Keratinocyte (primary cell): Measurements from ENCODE around the gene ACBD6. TPM values are rescaled to one million over a fixed set of nuclear protein-coding genes. Genes with fewer than 3 reads are reported as not detected.

Source experiments
- DNase-seq: peaks from one replicate; pipeline ENCODE4 v3.0.0-alpha.2; 2011; ENCODE audit warnings: low read depth, missing footprints, low spot score
- FAIRE-seq: peaks from 2 replicates; lab custom pipeline; 2011; peaks lifted over from hg19 to GRCh38; lab: Jason Lieb, UNC
- H2AFZ ChIP-seq: 2 replicates; pipeline ENCODE4 v1.6.0; 2012; ENCODE audit warnings: low read length, control low read depth, inconsistent platforms; ENCODE audit not compliant: control insufficient read depth
- H3K27ac ChIP-seq: 2 replicates; pipeline ENCODE4 v1.5.1; 2011; ENCODE audit warnings: low read length; ENCODE audit not compliant: control insufficient read depth, insufficient read depth
- H3K27me3 ChIP-seq: 3 replicates; pipeline ENCODE4 v1.6.0; 2011; ENCODE audit warnings: low read length; ENCODE audit not compliant: control insufficient read depth, insufficient read depth; ENCODE audit errors: extremely low read depth
- H3K36me3 ChIP-seq, 2 experiments: 2 replicates in 1 of 2; 3 replicates in 1 of 2; pipeline ENCODE4 v1.5.1; 2011; ENCODE audit warnings: low read length in 2 of 2, mild to moderate bottlenecking in 1 of 2; ENCODE audit not compliant: control insufficient read depth in 2 of 2, insufficient read depth in 2 of 2; ENCODE audit errors: extremely low read depth in 1 of 2
- H3K4me1 ChIP-seq: 3 replicates; pipeline ENCODE4 v1.5.1; 2011; ENCODE audit warnings: low read length; ENCODE audit not compliant: control insufficient read depth, insufficient read depth; ENCODE audit errors: extremely low read depth
- H3K4me2 ChIP-seq: 3 replicates; pipeline ENCODE4 v1.6.0; 2011; ENCODE audit warnings: low read depth, low read length; ENCODE audit not compliant: control insufficient read depth, insufficient read depth; ENCODE audit errors: extremely low read depth
- H3K4me3 ChIP-seq, 3 experiments: fragments of 200-600 bp in 1 of 3; sonication (generic) in 1 of 3; 2 replicates in 2 of 3; 3 replicates in 1 of 3; pipeline ENCODE4 v1.5.1; 2011 to 2016; ENCODE audit warnings: low read length in 3 of 3, mild to moderate bottlenecking in 3 of 3, control low read depth in 2 of 3, inconsistent platforms in 1 of 3, low read depth in 1 of 3, mixed read lengths in 1 of 3, mixed run types in 1 of 3, moderate library complexity in 1 of 3; ENCODE audit not compliant: control insufficient read depth in 2 of 3, insufficient read depth in 2 of 3; ENCODE audit errors: extremely low read depth in 1 of 3
- H3K79me2 ChIP-seq: 2 replicates; pipeline ENCODE4 v1.6.0; 2012; ENCODE audit warnings: low read length; ENCODE audit not compliant: control insufficient read depth, insufficient read depth
- H3K9ac ChIP-seq: 3 replicates; pipeline ENCODE4 v1.6.0; 2011; ENCODE audit warnings: low read length; ENCODE audit not compliant: control insufficient read depth, insufficient read depth; ENCODE audit errors: extremely low read depth
- H3K9me1 ChIP-seq: 3 replicates; pipeline ENCODE4 v1.6.0; 2011; ENCODE audit warnings: low read length; ENCODE audit not compliant: control insufficient read depth, insufficient read depth; ENCODE audit errors: extremely low read depth
- H3K9me3 ChIP-seq: 2 replicates; pipeline ENCODE4 v1.5.1; 2012; ENCODE audit warnings: low read depth, low read length; ENCODE audit not compliant: control insufficient read depth
- H4K20me1 ChIP-seq: 3 replicates; pipeline ENCODE4 v1.6.0; 2011; ENCODE audit warnings: low read length; ENCODE audit not compliant: control insufficient read depth, insufficient read depth; ENCODE audit errors: extremely low read depth
- CTCF ChIP-seq, 3 experiments: IDR thresholded peaks in 1 of 3; conservative IDR thresholded peaks in 1 of 3; optimal IDR thresholded peaks in 1 of 3; 2 replicates in 2 of 3; 3 replicates in 1 of 3; pipeline versions ENCODE3 to v1.5.1; 2011; ENCODE audit warnings: low read length in 3 of 3, mild to moderate bottlenecking in 3 of 3, moderate library complexity in 2 of 3, control low read depth in 1 of 3, inconsistent platforms in 1 of 3; ENCODE audit not compliant: insufficient read depth in 2 of 3; ENCODE audit errors: extremely low read depth in 1 of 3
- EZH2 ChIP-seq: IDR thresholded peaks from one replicate; pipeline ENCODE4 v1.6.1; 2012; ENCODE audit warnings: inconsistent platforms, mild to moderate bottlenecking, low read length, moderate library complexity
- dilution Hi-C: fragments of 300-500 bp; cut with MboI; formaldehyde crosslinking; loops from one replicate; pipeline ENCODE4 v1.7.0; 2020; ENCODE audit warnings: low sequenced_read_pairs; ENCODE audit not compliant: extremely low pct_ligation_motif_present
- polyA plus RNA-seq, 5 experiments: library from polyadenylated mRNA; depleted of rRNA in 3 of 5; stranded (reverse) in 3 of 5; stranded (forward) in 1 of 5; unstranded in 1 of 5; fragments of >200 nt; gene quantifications; 1 replicate in 1 of 5; 2 replicates in 3 of 5; 3 replicates in 1 of 5; pipeline versions ENCODE4 v1.2.1 to v1.2.3, GENCODE V29; 2011 to 2012; ENCODE audit warnings: missing spikeins in 2 of 5, low read depth in 1 of 5, low replicate concordance in 1 of 5

The ACBD6 gene
- polyA plus RNA-seq, 1 donor (not counting 4 experiments of a cell fraction or from before 2014, with no cell fraction given) = 47.5 TPM

GRCh38 chr1:180264595-180264994, 237.8 kb downstream of the ACBD6 start:
- no peak for TF ChIP-seq EZH2
- no peak for TF ChIP-seq CTCF (optimal IDR thresholded peaks at IDR 0.05 in 1 of 3, IDR thresholded peaks at IDR 0.05 in 1 of 3, conservative IDR thresholded peaks at IDR 0.05 in 1 of 3; ENCODE audit: extremely low read depth in 1 of 3, insufficient read depth in 2 of 3, low read length in 3 of 3)
- Histone ChIP-seq H2AFZ (no peak overlapping the region), H4K20me1 (no peaks in the 10 kb centered on the region), H3K36me3 (no peaks in the 10 kb centered on the region), H3K27me3 (peaks cover 48% of the 10 kb centered on the region), H3K27ac (no peak overlapping the region), H3K4me1 (no peaks in the 10 kb centered on the region), H3K4me3 (no peak overlapping the region), H3K79me2 (no peaks in the 10 kb centered on the region), H3K4me2 (no peak overlapping the region), H3K9me3 (no peaks in the 10 kb centered on the region), H3K9me1 (no peaks in the 10 kb centered on the region), H3K9ac (no peak overlapping the region)
- dilution Hi-C loops = no loop called here
- DNase-seq = no peak
- no peak for FAIRE-seq

GRCh38 chr1:180262628-180263488, 239.5 kb downstream of the ACBD6 start:
- no peak overlapping the region for H3K9ac ChIP-seq
- no peaks in the 10 kb centered on the region for H4K20me1 ChIP-seq
- no peak overlapping the region for H3K4me2 ChIP-seq
- H3K79me2 ChIP-seq = no peaks in the 10 kb centered on the region
- H3K9me1 ChIP-seq = no peaks in the 10 kb centered on the region
- H3K36me3 ChIP-seq = no peaks in the 10 kb centered on the region
- H3K27ac ChIP-seq = no peak overlapping the region
- H2AFZ ChIP-seq = no peak overlapping the region
- no peaks in the 10 kb centered on the region for H3K9me3 ChIP-seq
- dilution Hi-C loops = no loop called here
- DNase-seq = no peak
- H3K4me3 ChIP-seq = no peak overlapping the region
- TF ChIP-seq CTCF (optimal IDR thresholded peaks at IDR 0.05 in 1 of 3, IDR thresholded peaks at IDR 0.05 in 1 of 3, conservative IDR thresholded peaks at IDR 0.05 in 1 of 3; ENCODE audit: extremely low read depth in 1 of 3, insufficient read depth in 2 of 3, low read length in 3 of 3) = no peak
- no peak for TF ChIP-seq EZH2
- peaks cover 63% of the 10 kb centered on the region for H3K27me3 ChIP-seq
- no peaks in the 10 kb centered on the region for H3K4me1 ChIP-seq
- no peak for FAIRE-seq
